GM12801 (cell line): ENCODE measurements around the gene RPP25.

Experiments
- TF ChIP-seq, protein P1 (sequence below): IDR thresholded peaks from one replicate; pipeline ENCODE4 v1.5.1; 2011; ENCODE audit warnings: control low read depth; ENCODE audit not compliant: insufficient read length; ENCODE audit errors: extremely low read depth

Gene RPP25, protein sequence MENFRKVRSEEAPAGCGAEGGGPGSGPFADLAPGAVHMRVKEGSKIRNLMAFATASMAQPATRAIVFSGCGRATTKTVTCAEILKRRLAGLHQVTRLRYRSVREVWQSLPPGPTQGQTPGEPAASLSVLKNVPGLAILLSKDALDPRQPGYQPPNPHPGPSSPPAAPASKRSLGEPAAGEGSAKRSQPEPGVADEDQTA

DNA sequence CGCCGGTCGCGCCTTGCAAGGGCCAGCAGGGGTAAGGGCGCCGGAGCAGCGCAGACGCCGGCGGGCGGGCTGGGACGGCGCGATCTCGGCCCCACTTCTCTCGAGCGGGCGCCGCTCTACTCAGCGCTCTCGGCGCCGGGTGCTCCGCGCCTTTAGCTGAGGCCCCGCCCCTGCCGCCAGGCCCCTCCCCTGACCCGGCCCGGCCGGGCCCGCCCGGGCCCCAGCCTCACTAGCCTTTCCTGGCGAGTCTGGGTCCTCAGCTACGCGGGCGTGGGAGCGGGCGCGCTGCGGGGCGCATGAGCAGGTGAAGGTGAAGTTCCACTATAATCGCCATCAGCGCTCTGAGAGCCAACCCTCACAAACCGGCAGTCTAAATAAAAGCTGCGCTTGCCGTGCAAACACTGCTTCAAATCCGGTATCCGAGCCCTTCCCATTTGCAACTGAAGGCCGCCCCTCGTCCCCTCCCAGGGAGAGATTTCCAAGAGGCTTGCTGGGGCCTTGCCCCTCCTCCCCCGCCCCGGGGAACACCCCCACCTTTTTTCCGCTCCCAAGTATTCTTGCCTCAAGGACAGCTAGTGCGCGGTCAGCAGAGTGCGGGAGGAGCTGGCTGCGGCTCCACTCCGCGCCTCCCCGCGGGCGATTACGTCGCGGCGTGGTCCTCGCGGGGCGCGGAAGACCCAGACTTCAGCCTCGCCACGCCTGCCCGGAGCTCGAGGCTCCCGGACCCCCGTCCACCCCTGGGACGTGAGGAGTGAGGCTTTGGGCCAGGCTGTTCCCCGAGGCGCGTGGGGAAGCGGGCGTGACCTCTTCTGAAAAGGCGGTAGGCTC lies at the start of gene RPP25:
Gene RPP25, minus strand, starts transcription at position 125 of the 828 bp plus-strand sequence. CDS start 189 bp downstream, outside the sequence.
- TF ChIP-seq, protein P1, sequence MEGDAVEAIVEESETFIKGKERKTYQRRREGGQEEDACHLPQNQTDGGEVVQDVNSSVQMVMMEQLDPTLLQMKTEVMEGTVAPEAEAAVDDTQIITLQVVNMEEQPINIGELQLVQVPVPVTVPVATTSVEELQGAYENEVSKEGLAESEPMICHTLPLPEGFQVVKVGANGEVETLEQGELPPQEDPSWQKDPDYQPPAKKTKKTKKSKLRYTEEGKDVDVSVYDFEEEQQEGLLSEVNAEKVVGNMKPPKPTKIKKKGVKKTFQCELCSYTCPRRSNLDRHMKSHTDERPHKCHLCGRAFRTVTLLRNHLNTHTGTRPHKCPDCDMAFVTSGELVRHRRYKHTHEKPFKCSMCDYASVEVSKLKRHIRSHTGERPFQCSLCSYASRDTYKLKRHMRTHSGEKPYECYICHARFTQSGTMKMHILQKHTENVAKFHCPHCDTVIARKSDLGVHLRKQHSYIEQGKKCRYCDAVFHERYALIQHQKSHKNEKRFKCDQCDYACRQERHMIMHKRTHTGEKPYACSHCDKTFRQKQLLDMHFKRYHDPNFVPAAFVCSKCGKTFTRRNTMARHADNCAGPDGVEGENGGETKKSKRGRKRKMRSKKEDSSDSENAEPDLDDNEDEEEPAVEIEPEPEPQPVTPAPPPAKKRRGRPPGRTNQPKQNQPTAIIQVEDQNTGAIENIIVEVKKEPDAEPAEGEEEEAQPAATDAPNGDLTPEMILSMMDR, result no peak

DNA sequence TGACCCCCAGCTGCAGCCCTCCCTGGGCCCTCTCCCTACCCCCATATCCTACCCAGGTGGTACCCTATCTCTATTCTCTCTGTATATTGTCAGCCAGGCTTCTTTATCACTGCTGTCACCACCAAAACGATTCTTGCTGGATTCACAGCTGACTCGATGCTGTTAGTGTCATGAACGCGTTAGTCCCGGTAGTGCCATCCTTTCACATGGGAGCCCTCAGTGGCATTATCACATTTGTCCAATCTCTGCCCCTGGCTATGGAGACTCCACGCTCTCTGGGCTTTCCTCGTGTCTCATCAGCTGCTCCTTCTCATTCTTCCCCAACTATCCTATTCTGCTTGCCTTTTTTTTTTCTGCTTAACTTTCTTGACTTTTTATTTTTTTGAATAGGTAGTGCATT lies 45.8 kb upstream of the RPP25 start:
- TF ChIP-seq, protein P1, result no peak

DNA sequence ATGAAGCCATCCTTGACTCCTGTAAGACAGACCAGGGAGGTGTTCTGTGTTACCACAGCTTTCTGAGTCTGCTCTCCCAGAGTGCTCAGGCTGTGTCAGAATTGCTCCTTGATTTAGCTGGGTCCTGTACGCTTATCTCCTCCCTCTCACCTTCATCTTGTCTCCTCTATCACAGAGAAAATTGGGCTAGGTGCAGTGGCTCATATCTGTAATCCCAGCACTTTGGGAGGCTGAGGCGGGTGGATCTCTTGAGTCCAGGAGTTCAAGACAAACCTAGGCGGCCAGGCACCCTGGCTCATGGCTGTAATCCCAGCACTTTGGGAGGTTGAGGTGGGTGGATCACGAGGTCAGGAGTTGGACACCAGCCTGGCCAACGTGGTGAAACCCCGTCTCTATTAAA lies 44.7 kb upstream of the RPP25 start:
- TF ChIP-seq, protein P1, result no peak

DNA sequence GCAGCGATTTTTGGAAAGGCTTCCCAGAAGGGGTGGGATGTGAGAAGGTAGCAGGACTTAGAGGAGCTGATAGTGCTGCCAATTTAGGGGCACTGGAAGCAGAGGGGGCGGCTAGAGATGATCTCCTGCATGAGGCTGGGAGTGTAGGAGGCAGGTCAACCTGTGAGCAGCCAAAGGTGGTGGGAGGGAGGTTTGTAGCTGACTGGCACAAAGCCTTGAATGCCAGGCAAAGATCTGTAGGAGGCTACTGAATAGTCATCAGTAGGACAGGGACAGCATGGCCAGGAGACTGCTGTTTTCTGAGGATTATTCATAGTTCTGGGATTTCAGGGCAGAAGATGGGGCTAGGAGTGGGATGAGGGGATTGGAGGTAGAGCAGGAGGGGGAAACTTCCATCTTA lies 41.0 kb upstream of the RPP25 start:
- TF ChIP-seq, protein P1, result no peak

DNA sequence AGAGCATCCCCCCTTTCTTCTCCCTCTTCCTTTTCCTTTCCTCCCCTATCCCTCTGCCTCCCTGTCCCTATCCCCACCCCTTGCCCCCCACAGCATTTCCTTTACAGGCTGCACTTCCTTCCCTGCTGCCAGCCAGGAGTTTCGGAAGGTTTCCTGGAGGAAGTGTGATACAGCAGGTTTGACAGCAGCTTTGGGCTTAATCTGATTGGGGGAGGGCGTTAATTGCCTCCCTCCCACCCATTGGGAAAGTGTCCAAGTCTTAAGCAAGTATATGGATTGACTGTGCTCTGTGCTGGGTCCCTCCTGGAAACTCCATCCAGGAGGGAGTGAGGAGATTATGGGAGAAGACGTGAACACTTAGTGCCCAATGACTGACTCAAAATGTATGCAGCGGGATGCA lies 40.6 kb upstream of the RPP25 start:
- TF ChIP-seq, protein P1, result no peak

DNA sequence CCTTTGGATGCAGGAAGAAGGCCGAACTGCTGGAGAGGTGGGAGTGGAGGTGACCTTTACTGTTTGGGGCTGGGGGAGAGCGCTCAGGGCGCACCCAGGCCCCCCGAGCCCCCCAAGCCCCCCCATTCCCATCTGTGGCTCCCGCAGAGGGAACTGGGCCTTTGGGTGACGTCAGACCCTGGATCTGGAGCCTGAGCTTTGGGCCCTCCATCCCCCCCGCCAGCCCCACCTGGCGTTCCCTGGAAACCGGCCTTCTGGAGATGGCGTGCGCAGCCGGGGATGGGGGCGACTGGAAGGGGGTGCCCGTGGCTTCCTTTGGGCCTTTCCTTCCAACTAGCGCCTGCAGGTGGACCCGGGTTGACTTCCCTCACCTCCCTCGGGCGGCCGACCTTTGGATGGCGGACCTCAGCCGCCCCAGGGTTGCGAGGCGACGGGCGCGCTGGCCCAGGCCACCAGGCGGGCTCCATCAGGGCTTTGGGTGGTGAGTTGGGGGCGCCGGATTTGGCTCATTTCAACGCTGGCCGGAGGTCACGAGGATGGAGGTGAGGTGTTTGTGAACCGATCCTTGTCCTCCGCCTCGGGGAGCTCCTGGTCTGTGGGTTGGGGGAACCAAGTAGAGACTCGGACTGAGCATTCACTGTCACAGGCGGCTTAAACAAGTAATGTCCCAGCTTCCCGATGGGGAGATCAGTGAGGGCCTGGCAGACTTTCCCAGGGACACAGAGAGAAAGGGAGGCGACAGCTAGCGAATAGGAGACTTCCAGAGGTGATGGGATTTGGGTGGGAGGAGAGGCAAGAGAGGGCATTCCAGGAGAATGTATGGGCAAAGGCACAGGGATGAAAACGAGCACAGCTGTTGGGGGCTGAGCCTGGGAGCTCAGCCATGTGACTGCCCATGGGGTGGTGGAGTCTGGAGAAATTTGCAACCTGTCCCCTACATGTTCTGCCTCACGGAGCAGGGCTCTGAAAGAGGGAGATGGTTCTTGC lies 39.5 kb upstream of the RPP25 start:
- TF ChIP-seq, protein P1, result no peak
